Peyer's patch (tissue), 4 donors: ENCODE data around the gene RAPGEF3.

Source experiments
- CTCF ChIP-seq, 6 experiments: fragments of 450-650 bp in 4 of 6; fragments of 200-600 bp in 2 of 6; sonication (generic) in 1 of 6; IDR thresholded peaks; one replicate each; pipeline ENCODE4 v1.5.1; 2017 to 2019; ENCODE audit warnings: antibody characterized with exemption in 6 of 6, mild to moderate bottlenecking in 3 of 6, moderate library complexity in 1 of 6
- POLR2A ChIP-seq, 2 donors: fragments of 450-650 bp; IDR thresholded peaks; one replicate each; pipeline ENCODE4 v1.5.1; 2017; ENCODE audit warnings: antibody characterized with exemption in 2 of 2, mild to moderate bottlenecking in 2 of 2, moderate library complexity in 2 of 2

GRCh38 chr12:47740606-47741339, 17.9 kb downstream of the RAPGEF3 start:
- TF ChIP-seq CTCF (IDR thresholded peaks at IDR 0.05): peak in 1 of 6 experiments; percentile 14
- no peak for TF ChIP-seq POLR2A (IDR thresholded peaks at IDR 0.05)
